ENCODE measurements around the gene STPG4. TPM values are rescaled to one million over a fixed set of nuclear protein-coding genes. Genes with fewer than 3 reads are reported as not detected.

Gene STPG4
- total RNA-seq, 1 experiment from 2014 or later, result 8.7 TPM

- no TSS peak for BruUV-seq (replicated peaks)
- no peak overlapping the region for H3K4me2 ChIP-seq
- H3K9me2 ChIP-seq (ENCODE audit: insufficient read depth), result no peaks in the 10 kb centered on the region
- CTCF ChIA-PET, result no interaction called here
- H3K27ac ChIP-seq, result peak overlapping the region; percentile 10
- no peak overlapping the region for H2AFZ ChIP-seq
- peaks cover 11% of the 10 kb centered on the region for H3K4me1 ChIP-seq (replicated peaks; ENCODE audit: insufficient read depth)
- H3K27me3 ChIP-seq (ENCODE audit: insufficient read depth, low read depth), result no peaks in the 10 kb centered on the region
- H3K79me2 ChIP-seq (ENCODE audit: low read depth), result peaks cover 70% of the 10 kb centered on the region
- H3F3A ChIP-seq (ENCODE audit: insufficient read depth, low read depth), result peaks cover 97% of the 10 kb centered on the region
- no peak for DNase-seq
- no peaks in the 10 kb centered on the region for H3K9me3 ChIP-seq (ENCODE audit: insufficient read depth, low read depth)
- POLR2A ChIA-PET (ENCODE audit: unreplicated experiment), result no interaction called here
- intact Hi-C loops (cut with micrococcal nuclease; ENCODE audit: unreplicated experiment), result no loop called here
- peaks cover 79% of the 10 kb centered on the region for H3K36me3 ChIP-seq (ENCODE audit: low read depth)
- peaks cover 76% of the 10 kb centered on the region for H4K20me1 ChIP-seq (ENCODE audit: insufficient read depth)
- TF ChIP-seq EZH2 (IDR thresholded peaks at IDR 0.05; ENCODE audit: low read depth) (no peak), CTCF (conservative IDR thresholded peaks at IDR 0.05) (no peak)
- H3K4me3 ChIP-seq, result no peak overlapping the region
Measured at GRCh38 chr2:47161475-47161874, 6.4 kb upstream of the STPG4 start.

- CTCF ChIA-PET, result no interaction called here
- H3K9me3 ChIP-seq (ENCODE audit: insufficient read depth, low read depth), result no peaks in the 10 kb centered on the region
- peak overlapping the region; percentile 10 for H3K27ac ChIP-seq
- peak in 1 of 2 experiments; percentile 9 for DNase-seq
- H3F3A ChIP-seq (ENCODE audit: insufficient read depth, low read depth), result peaks cover 97% of the 10 kb centered on the region
- POLR2A ChIA-PET (ENCODE audit: unreplicated experiment), result no interaction called here
- H3K79me2 ChIP-seq (ENCODE audit: low read depth), result peaks cover 62% of the 10 kb centered on the region
- TF ChIP-seq CTCF (conservative IDR thresholded peaks at IDR 0.05) (no peak), EZH2 (IDR thresholded peaks at IDR 0.05; ENCODE audit: low read depth) (no peak)
- BruUV-seq (replicated peaks), result no TSS peak
- H3K4me3 ChIP-seq, result no peak overlapping the region
- intact Hi-C loops (cut with micrococcal nuclease; ENCODE audit: unreplicated experiment), result no loop called here
- H4K20me1 ChIP-seq (ENCODE audit: insufficient read depth), result peaks cover 68% of the 10 kb centered on the region
- H3K27me3 ChIP-seq (ENCODE audit: insufficient read depth, low read depth), result no peaks in the 10 kb centered on the region
- H3K9me2 ChIP-seq (ENCODE audit: insufficient read depth), result no peaks in the 10 kb centered on the region
- H3K36me3 ChIP-seq (ENCODE audit: low read depth), result peaks cover 71% of the 10 kb centered on the region
- H3K4me1 ChIP-seq (replicated peaks; ENCODE audit: insufficient read depth), result peaks cover 3% of the 10 kb centered on the region; the same call in 1 of the 2 replicates
- H3K4me2 ChIP-seq, result no peak overlapping the region
- H2AFZ ChIP-seq, result no peak overlapping the region
Measured at GRCh38 chr2:47160660-47161059, 5.6 kb upstream of the STPG4 start.

DNA sequence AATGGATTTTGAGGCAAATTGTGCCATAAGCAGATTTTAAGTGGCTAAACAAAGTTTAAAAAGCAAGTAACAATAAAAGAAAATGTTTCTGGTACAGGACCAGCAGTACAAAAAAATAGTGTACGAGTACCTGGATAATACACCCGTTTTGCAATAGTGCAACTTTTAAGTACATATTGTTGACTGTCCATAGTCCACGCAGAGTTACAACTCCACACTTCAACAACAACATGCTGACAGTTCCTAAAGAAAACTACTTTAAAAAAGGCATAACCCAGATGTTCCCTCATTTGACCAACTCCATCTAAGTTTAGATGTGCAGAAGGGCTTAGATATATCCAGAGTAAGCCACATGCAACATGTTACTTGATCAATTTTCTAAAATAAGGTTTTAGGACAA, 5.1 kb upstream of the STPG4 start:
- Histone ChIP-seq H3K27me3 (ENCODE audit: insufficient read depth, low read depth) (no peaks in the 10 kb centered on the region), H2AFZ (no peak overlapping the region), H3K36me3 (ENCODE audit: low read depth) (peaks cover 67% of the 10 kb centered on the region), H3K27ac (peak overlapping the region; percentile 48), H3F3A (ENCODE audit: insufficient read depth, low read depth) (peaks cover 97% of the 10 kb centered on the region), H3K79me2 (ENCODE audit: low read depth) (peaks cover 58% of the 10 kb centered on the region), H3K4me3 (no peak overlapping the region), H3K9me3 (ENCODE audit: insufficient read depth, low read depth) (no peaks in the 10 kb centered on the region), H4K20me1 (ENCODE audit: insufficient read depth) (peaks cover 64% of the 10 kb centered on the region), H3K4me1 (replicated peaks; ENCODE audit: insufficient read depth) (no peaks in the 10 kb centered on the region; the same call in 1 of the 2 replicates), H3K4me2 (no peak overlapping the region), H3K9me2 (ENCODE audit: insufficient read depth) (no peaks in the 10 kb centered on the region)
- peak in 1 of 2 experiments; percentile 5 for DNase-seq
- ChIA-PET CTCF (no interaction called here), POLR2A (ENCODE audit: unreplicated experiment) (no interaction called here)
- no peak for TF ChIP-seq CTCF (conservative IDR thresholded peaks at IDR 0.05)
- TF ChIP-seq EZH2 (IDR thresholded peaks at IDR 0.05; ENCODE audit: low read depth), result no peak
- TSS peak; percentile 6 for BruUV-seq (replicated peaks)
- intact Hi-C loops (cut with micrococcal nuclease; ENCODE audit: unreplicated experiment), result no loop called here
